HepG2 (cell line): ENCODE measurements around the gene APOL4. TPM values are rescaled to one million over a fixed set of nuclear protein-coding genes. Genes with fewer than 3 reads are reported as not detected.

Experiments
- ASH2L ChIP-seq: fragments of 300-600, 200-600 bp; sonication (generic); IDR thresholded peaks from 2 replicates; pipeline ENCODE4 v1.7.0; 2017; ENCODE audit warnings: low read depth, mild to moderate bottlenecking, moderate library complexity, mixed read lengths, low read length; ENCODE audit not compliant: insufficient read length
- BCL3 ChIP-seq: sonication (generic); formaldehyde crosslinking; IDR thresholded peaks from 2 replicates; pipeline ENCODE4 v1.5.1; 2020; ENCODE audit warnings: mild to moderate bottlenecking, missing genetic modification reagents, moderate library complexity
- ELF4 ChIP-seq: sonication (generic); formaldehyde crosslinking; IDR thresholded peaks from 2 replicates; pipeline ENCODE4 v1.5.0; 2020; ENCODE audit warnings: missing genetic modification reagents, mild to moderate bottlenecking, moderate library complexity, borderline replicate concordance
- HMGXB4 ChIP-seq, 2 experiments: sonication (generic) in 1 of 2; formaldehyde crosslinking in 1 of 2; IDR thresholded peaks; 2 replicates each; pipeline versions ENCODE4 v1.4.0 to v1.6.1; 2018 to 2020; ENCODE audit warnings: missing genetic modification reagents in 2 of 2, borderline replicate concordance in 1 of 2, low read depth in 1 of 2, mild to moderate bottlenecking in 1 of 2, missing biosample characterization in 1 of 2
- IRF1 ChIP-seq: sonication (generic); formaldehyde crosslinking; IDR thresholded peaks from 2 replicates; pipeline ENCODE4 v1.4.0; 2020; ENCODE audit warnings: low read depth, mild to moderate bottlenecking, missing genetic modification reagents
- JARID2 ChIP-seq: sonication (generic); formaldehyde crosslinking; IDR thresholded peaks from 2 replicates; pipeline ENCODE4 v1.8.1; 2023; ENCODE audit warnings: missing genetic modification reagents, inconsistent platforms; ENCODE audit not compliant: insufficient replicate concordance
- KDM5B ChIP-seq: sonication (generic); formaldehyde crosslinking; IDR thresholded peaks from 2 replicates; pipeline ENCODE4 v1.4.0; 2020; ENCODE audit warnings: missing genetic modification reagents, mild to moderate bottlenecking, borderline replicate concordance
- MAFK ChIP-seq, 2 experiments: IDR thresholded peaks in 1 of 2; conservative IDR thresholded peaks in 1 of 2; 2 replicates each; pipeline ENCODE4 v1.6.1; 2011; ENCODE audit warnings: improper control_type of control experiment in 2 of 2, low read length in 2 of 2
- MIXL1 ChIP-seq: IDR thresholded peaks from 2 replicates; pipeline ENCODE4 v1.6.1; 2016
- MNT ChIP-seq: fragments of 450-650 bp; IDR thresholded peaks from 2 replicates; pipeline ENCODE4 v1.6.1; 2016
- NR2F6 ChIP-seq, 2 experiments: IDR thresholded peaks; 2 replicates each; pipeline ENCODE4 v1.6.1; 2016; ENCODE audit warnings: antibody characterized with exemption in 1 of 2, mild to moderate bottlenecking in 1 of 2
- SMAD3 ChIP-seq: sonication (generic); formaldehyde crosslinking; IDR thresholded peaks from 2 replicates; pipeline ENCODE4 v1.4.0; 2020; ENCODE audit warnings: missing genetic modification reagents
- TAF15 ChIP-seq: fragments of 200-400 bp; formaldehyde crosslinking; IDR thresholded peaks from one replicate; pipeline ENCODE4 v1.6.1; 2018; ENCODE audit warnings: mild to moderate bottlenecking, low read depth, low read length; ENCODE audit not compliant: poor library complexity, severe bottlenecking
- TCF7 ChIP-seq: sonication (generic); IDR thresholded peaks from 2 replicates; pipeline ENCODE4 v1.6.1; 2016; ENCODE audit warnings: antibody characterized with exemption, low read depth
- TOPORS ChIP-seq: sonication (generic); formaldehyde crosslinking; IDR thresholded peaks from 2 replicates; pipeline ENCODE4 v1.8.0; 2023; ENCODE audit warnings: mild to moderate bottlenecking, missing genetic modification reagents
- ZNF276 ChIP-seq: sonication (generic); formaldehyde crosslinking; IDR thresholded peaks from 2 replicates; pipeline ENCODE4 v1.4.0; 2020; ENCODE audit warnings: mild to moderate bottlenecking, low read depth, missing genetic modification reagents
- ZNF3 ChIP-seq: IDR thresholded peaks from 2 replicates; pipeline ENCODE4 v1.7.0; 2017; ENCODE audit warnings: inconsistent platforms
- ZNF343 ChIP-seq: sonication (generic); formaldehyde crosslinking; IDR thresholded peaks from 2 replicates; pipeline ENCODE4 v1.4.0; 2020; ENCODE audit warnings: mild to moderate bottlenecking, missing genetic modification reagents
- ZNF709 ChIP-seq: sonication (generic); formaldehyde crosslinking; IDR thresholded peaks from 2 replicates; pipeline ENCODE4 v1.5.0; 2020; ENCODE audit warnings: mild to moderate bottlenecking, missing genetic modification reagents
- ZNF773 ChIP-seq: sonication (generic); formaldehyde crosslinking; IDR thresholded peaks from 2 replicates; pipeline ENCODE4 v1.4.0; 2020; ENCODE audit warnings: missing genetic modification reagents, borderline replicate concordance
- polyA plus RNA-seq, 8 experiments: library from polyadenylated mRNA; depleted of rRNA in 3 of 8; stranded (reverse) in 7 of 8; unstranded in 1 of 8; fragments of >200 nt; fragmentation: Illumina TruSeq in 4 of 8; extraction: Trizol in 4 of 8; gene quantifications; 2 replicates each; pipeline versions ENCODE4 v1.2.1 to v1.2.3, GENCODE V29; 2011 to 2016; ENCODE audit warnings: low read depth in 4 of 8, missing spikeins in 1 of 8, mixed read lengths in 1 of 8; ENCODE audit not compliant: insufficient read depth in 1 of 8
- total RNA-seq, 5 experiments: library from RNA; depleted of rRNA; stranded (reverse); fragments of >200 nt; fragmentation: Illumina TruSeq; extraction: Trizol; gene quantifications; 2 replicates each; pipeline ENCODE4 v1.2.3, GENCODE V29; 2016; ENCODE audit warnings: low read depth in 1 of 5

Gene APOL4
- total and polyA plus RNA-seq, 2 of the 13 experiments (the other 11 are each of a cell fraction or from before 2014, with no cell fraction given), result 0.77 to 2.8 TPM

- TF ChIP-seq HMGXB4 (CRISPR knock-in tag; IDR thresholded peaks at IDR 0.05; ENCODE audit: borderline replicate concordance in 1 of 2, low read depth in 1 of 2) (peak; percentile 84 to 88), ELF4 (CRISPR knock-in tag) (no peak), MIXL1 (CRISPR knock-in tag) (no peak), MAFK (conservative IDR thresholded peaks at IDR 0.05 in 1 of 2, IDR thresholded peaks at IDR 0.05 in 1 of 2; ENCODE audit: low read length in 2 of 2) (peak; percentile 39 to 60; a peak in 3 of 4 replicates), ZNF709 (CRISPR knock-in tag) (0 out of 2 replicates have a peak, but pooled peaks have one; percentile 32), NR2F6 (IDR thresholded peaks at IDR 0.05) (no peak), NR2F6 (CRISPR knock-in tag; IDR thresholded peaks at IDR 0.05) (peak; percentile 49; the same call in 1 of the 2 replicates), SMAD3 (0 out of 2 replicates have a peak, but pooled peaks have one; percentile 42), ZNF343 (CRISPR knock-in tag) (no peak), KDM5B (CRISPR knock-in tag) (0 out of 2 replicates have a peak, but pooled peaks have one; percentile 31), ZNF3 (CRISPR knock-in tag) (no peak), MNT (peak; percentile 85), ZNF276 (CRISPR knock-in tag) (no peak; the same call in 1 of the 2 replicates), TAF15 (no peak), IRF1 (peak; percentile 100), BCL3 (CRISPR knock-in tag) (no peak), TCF7 (no peak), TOPORS (CRISPR knock-in tag) (peak; percentile 57; the same call in 1 of the 2 replicates), JARID2 (no peak), ZNF773 (CRISPR knock-in tag) (no peak), ASH2L (peak; percentile 38)
Observed at GRCh38 chr22:36239401-36240171, 38.0 kb upstream of the APOL4 start, which contains the start of gene APOL2 (continued).
